ENCODE results near the gene BRF1.

The BRF1 gene

DNA sequence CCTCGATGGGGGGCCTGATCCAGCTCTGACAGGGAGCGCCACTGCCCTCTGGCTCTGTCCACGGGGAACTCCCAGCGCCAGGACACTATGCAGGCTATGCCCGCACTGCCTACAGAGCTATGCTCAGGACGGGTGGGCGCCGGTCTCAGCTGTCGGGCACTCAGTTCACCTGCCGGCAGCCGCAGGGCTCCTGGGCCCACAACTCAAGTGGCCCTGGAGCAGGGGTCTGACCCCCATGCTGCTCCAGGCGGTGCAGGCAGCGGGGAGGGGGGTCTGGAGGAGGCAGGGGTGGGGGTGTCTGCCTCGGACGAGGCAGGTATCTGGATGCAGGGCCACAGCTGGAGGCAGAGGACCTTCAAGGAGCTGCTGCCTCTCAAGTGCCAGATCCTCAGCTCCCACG is 91.2 kb downstream of the BRF1 start:
- Histone ChIP-seq H3K36me3 (ENCODE audit: insufficient read depth, low read depth, low read length) (no peaks in the 10 kb centered on the region), H3K27me3 (ENCODE audit: insufficient read depth, low read length) (no peaks in the 10 kb centered on the region), H3K4me1 (ENCODE audit: insufficient read depth, low read length) (no peaks in the 10 kb centered on the region), H3K9ac (ENCODE audit: low read depth, low read length) (no peak overlapping the region), H3K27ac (ENCODE audit: low read length) (no peak overlapping the region), H3K9me3 (ENCODE audit: insufficient read depth, low read depth, low read length) (no peaks in the 10 kb centered on the region), H3K4me3 (ENCODE audit: low read length) (no peak overlapping the region)

- no peak overlapping the region for H3K27ac ChIP-seq (ENCODE audit: low read length)
Measured at GRCh38 chr14:105209091-105209490, 91.7 kb downstream of the BRF1 start.

GRCh38 chr14:105208738-105209075 is 92.1 kb downstream of the BRF1 start:
- H3K27me3 ChIP-seq (ENCODE audit: insufficient read depth, low read length) = no peaks in the 10 kb centered on the region
- H3K36me3 ChIP-seq (ENCODE audit: insufficient read depth, low read depth, low read length) = no peaks in the 10 kb centered on the region
- H3K4me1 ChIP-seq (ENCODE audit: insufficient read depth, low read length) = no peaks in the 10 kb centered on the region
- no peak overlapping the region for H3K9ac ChIP-seq (ENCODE audit: low read depth, low read length)
- no peak overlapping the region for H3K27ac ChIP-seq (ENCODE audit: low read length)
- H3K9me3 ChIP-seq (ENCODE audit: insufficient read depth, low read depth, low read length) = no peaks in the 10 kb centered on the region
- no peak overlapping the region for H3K4me3 ChIP-seq (ENCODE audit: low read length)

More at GRCh38 chr14:105209091-105209490, 91.7 kb downstream of the BRF1 start:
- Histone ChIP-seq H3K9me3 (ENCODE audit: insufficient read depth, low read depth, low read length) (no peaks in the 10 kb centered on the region), H3K4me3 (ENCODE audit: low read length) (no peak overlapping the region), H3K36me3 (ENCODE audit: insufficient read depth, low read depth, low read length) (no peaks in the 10 kb centered on the region), H3K4me1 (ENCODE audit: insufficient read depth, low read length) (no peaks in the 10 kb centered on the region), H3K9ac (ENCODE audit: low read depth, low read length) (no peak overlapping the region), H3K27me3 (ENCODE audit: insufficient read depth, low read length) (no peaks in the 10 kb centered on the region)

DNA sequence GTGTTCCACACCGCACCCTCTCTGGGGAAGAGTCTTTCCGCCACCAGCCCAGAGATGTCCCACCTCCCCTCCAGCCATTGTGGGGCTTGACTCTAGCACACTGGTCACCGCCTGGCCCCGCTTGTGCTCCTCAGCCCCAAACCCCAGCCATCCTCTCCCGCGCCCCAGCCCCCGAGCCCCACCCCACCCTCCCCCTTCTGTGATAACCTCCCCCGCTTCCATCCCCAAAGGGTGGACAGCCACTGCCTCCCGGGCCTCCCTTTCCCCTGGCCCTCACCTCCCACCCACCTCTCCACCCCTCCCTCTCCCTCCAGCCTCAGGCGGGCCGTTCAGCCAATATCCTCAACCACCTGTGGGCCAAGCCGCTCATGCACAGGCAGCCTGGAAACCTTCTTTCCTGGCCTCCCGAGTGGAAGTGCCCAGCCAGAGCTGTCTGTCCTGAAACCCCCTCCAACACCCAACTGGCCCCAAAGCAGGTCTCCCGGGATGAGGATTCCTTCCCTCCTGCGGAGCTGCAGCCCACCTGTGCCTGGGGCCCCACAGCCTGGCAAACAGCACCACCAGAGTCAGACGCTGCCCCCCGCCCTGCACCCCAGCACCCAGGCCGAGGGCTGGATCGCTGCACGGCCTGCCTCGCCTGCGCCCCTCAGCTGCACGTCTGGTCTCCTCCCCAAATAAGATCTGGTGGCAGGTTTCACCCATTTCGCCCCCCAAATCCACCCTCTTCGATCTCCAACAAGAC is 92.6 kb downstream of the BRF1 start:
- no peaks in the 10 kb centered on the region for H3K9me3 ChIP-seq (ENCODE audit: insufficient read depth, low read depth, low read length)
- no peaks in the 10 kb centered on the region for H3K27me3 ChIP-seq (ENCODE audit: insufficient read depth, low read length)
- H3K27ac ChIP-seq (ENCODE audit: low read length) = no peak overlapping the region
- H3K4me3 ChIP-seq (ENCODE audit: low read length) = no peak overlapping the region
- no peak overlapping the region for H3K9ac ChIP-seq (ENCODE audit: low read depth, low read length)
- no peaks in the 10 kb centered on the region for H3K4me1 ChIP-seq (ENCODE audit: insufficient read depth, low read length)
- H3K36me3 ChIP-seq (ENCODE audit: insufficient read depth, low read depth, low read length) = no peaks in the 10 kb centered on the region

GRCh38 chr14:105207460-105207901 is 93.3 kb downstream of the BRF1 start:
- Histone ChIP-seq H3K9ac (ENCODE audit: low read depth, low read length) (no peak overlapping the region), H3K4me3 (ENCODE audit: low read length) (no peak overlapping the region), H3K27ac (ENCODE audit: low read length) (no peak overlapping the region), H3K4me1 (ENCODE audit: insufficient read depth, low read length) (no peaks in the 10 kb centered on the region), H3K36me3 (ENCODE audit: insufficient read depth, low read depth, low read length) (no peaks in the 10 kb centered on the region), H3K9me3 (ENCODE audit: insufficient read depth, low read depth, low read length) (no peaks in the 10 kb centered on the region), H3K27me3 (ENCODE audit: insufficient read depth, low read length) (no peaks in the 10 kb centered on the region)

- Histone ChIP-seq H3K9ac (ENCODE audit: low read depth, low read length) (no peak overlapping the region), H3K27me3 (ENCODE audit: insufficient read depth, low read length) (no peaks in the 10 kb centered on the region), H3K9me3 (ENCODE audit: insufficient read depth, low read depth, low read length) (no peaks in the 10 kb centered on the region), H3K4me3 (ENCODE audit: low read length) (no peak overlapping the region), H3K4me1 (ENCODE audit: insufficient read depth, low read length) (no peaks in the 10 kb centered on the region), H3K27ac (ENCODE audit: low read length) (no peak overlapping the region), H3K36me3 (ENCODE audit: insufficient read depth, low read depth, low read length) (no peaks in the 10 kb centered on the region)
Measured at GRCh38 chr14:105206873-105207272, 93.9 kb downstream of the BRF1 start.

- Histone ChIP-seq H3K4me3 (ENCODE audit: low read length) (no peak overlapping the region), H3K36me3 (ENCODE audit: insufficient read depth, low read depth, low read length) (no peaks in the 10 kb centered on the region), H3K27ac (ENCODE audit: low read length) (no peak overlapping the region), H3K4me1 (ENCODE audit: insufficient read depth, low read length) (no peaks in the 10 kb centered on the region), H3K9ac (ENCODE audit: low read depth, low read length) (no peak overlapping the region), H3K9me3 (ENCODE audit: insufficient read depth, low read depth, low read length) (no peaks in the 10 kb centered on the region), H3K27me3 (ENCODE audit: insufficient read depth, low read length) (no peaks in the 10 kb centered on the region)
Measured at GRCh38 chr14:105205673-105206208, 95.1 kb downstream of the BRF1 start.

DNA sequence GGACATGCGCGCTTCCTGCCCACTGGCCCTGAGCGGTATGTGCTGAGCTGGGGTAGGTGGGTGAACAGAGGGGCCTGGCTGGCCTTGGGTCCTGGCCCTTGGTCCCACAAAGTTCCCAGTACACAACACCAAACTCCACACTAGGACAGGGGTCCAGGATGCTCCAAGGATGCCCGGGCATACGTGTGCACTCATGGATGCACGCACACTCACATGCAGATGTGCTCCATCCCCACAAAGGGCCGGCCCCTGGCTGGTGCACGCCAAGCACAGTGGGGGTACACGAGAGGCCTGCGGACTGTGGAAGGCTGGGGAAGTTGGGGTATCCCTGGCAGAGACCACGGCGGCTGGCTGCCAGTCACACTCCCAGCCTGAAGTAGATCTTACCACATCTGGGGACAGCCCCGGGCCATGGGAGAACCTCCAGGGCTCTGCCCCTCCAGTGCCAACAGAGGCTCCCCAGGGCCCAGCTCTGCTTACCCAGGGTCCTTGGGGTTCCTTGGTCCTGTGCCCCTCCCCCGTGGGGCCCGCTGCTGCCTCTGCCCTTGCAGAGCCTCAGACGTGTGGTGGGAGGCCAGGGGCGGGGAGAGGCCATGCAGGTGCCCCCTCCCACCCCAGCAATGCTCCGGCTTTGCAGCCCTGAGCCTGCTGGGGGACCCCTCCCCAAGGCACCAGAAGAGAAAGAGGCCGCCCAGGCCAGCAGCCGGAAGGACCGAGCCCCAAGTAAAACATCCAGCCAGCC is 95.7 kb downstream of the BRF1 start:
- no peaks in the 10 kb centered on the region for H3K4me1 ChIP-seq (ENCODE audit: insufficient read depth, low read length)
- H3K27ac ChIP-seq (ENCODE audit: low read length) = no peak overlapping the region
- H3K36me3 ChIP-seq (ENCODE audit: insufficient read depth, low read depth, low read length) = no peaks in the 10 kb centered on the region
- no peak overlapping the region for H3K4me3 ChIP-seq (ENCODE audit: low read length)
- H3K27me3 ChIP-seq (ENCODE audit: insufficient read depth, low read length) = no peaks in the 10 kb centered on the region
- H3K9ac ChIP-seq (ENCODE audit: low read depth, low read length) = no peak overlapping the region
- no peaks in the 10 kb centered on the region for H3K9me3 ChIP-seq (ENCODE audit: insufficient read depth, low read depth, low read length)

- H3K27ac ChIP-seq (ENCODE audit: low read length) = no peak overlapping the region
- H3K4me3 ChIP-seq (ENCODE audit: low read length) = no peak overlapping the region
- H3K4me1 ChIP-seq (ENCODE audit: insufficient read depth, low read length) = no peaks in the 10 kb centered on the region
- no peaks in the 10 kb centered on the region; the same call in 1 of the 2 replicates for H3K27me3 ChIP-seq (ENCODE audit: insufficient read depth, low read length)
- no peaks in the 10 kb centered on the region for H3K36me3 ChIP-seq (ENCODE audit: insufficient read depth, low read depth, low read length)
- H3K9ac ChIP-seq (ENCODE audit: low read depth, low read length) = no peak overlapping the region
- H3K9me3 ChIP-seq (ENCODE audit: insufficient read depth, low read depth, low read length) = no peaks in the 10 kb centered on the region
Measured at GRCh38 chr14:105204206-105204930, 96.4 kb downstream of the BRF1 start.

GRCh38 chr14:105203701-105204100 is 97.1 kb downstream of the BRF1 start:
- H3K4me1 ChIP-seq (ENCODE audit: insufficient read depth, low read length) = no peaks in the 10 kb centered on the region
- H3K9me3 ChIP-seq (ENCODE audit: insufficient read depth, low read depth, low read length) = no peaks in the 10 kb centered on the region
- H3K27ac ChIP-seq (ENCODE audit: low read length) = no peak overlapping the region
- H3K36me3 ChIP-seq (ENCODE audit: insufficient read depth, low read depth, low read length) = no peaks in the 10 kb centered on the region
- no peak overlapping the region for H3K9ac ChIP-seq (ENCODE audit: low read depth, low read length)
- H3K27me3 ChIP-seq (ENCODE audit: insufficient read depth, low read length) = peaks cover 2% of the 10 kb centered on the region
- H3K4me3 ChIP-seq (ENCODE audit: low read length) = no peak overlapping the region

- no peak overlapping the region for H3K9ac ChIP-seq (ENCODE audit: low read depth, low read length)
- H3K4me1 ChIP-seq (ENCODE audit: insufficient read depth, low read length) = no peaks in the 10 kb centered on the region
- H3K9me3 ChIP-seq (ENCODE audit: insufficient read depth, low read depth, low read length) = no peaks in the 10 kb centered on the region
- no peak overlapping the region for H3K27ac ChIP-seq (ENCODE audit: low read length)
- H3K36me3 ChIP-seq (ENCODE audit: insufficient read depth, low read depth, low read length) = no peaks in the 10 kb centered on the region
- no peak overlapping the region for H3K4me3 ChIP-seq (ENCODE audit: low read length)
- H3K27me3 ChIP-seq (ENCODE audit: insufficient read depth, low read length) = peaks cover 7% of the 10 kb centered on the region
Measured at GRCh38 chr14:105203057-105203531, 97.7 kb downstream of the BRF1 start.

All from iPS-20b (cell line).